ENCODE results near the gene ZNF407. TPM values are rescaled to one million over a fixed set of nuclear protein-coding genes. Genes with fewer than 3 reads are reported as not detected.
"Not testable (repeated sequence)": the region's sequence is repeated elsewhere in the genome, so short reads cannot be mapped to it uniquely, and the experiment has no call there.

Gene ZNF407
- total and polyA plus RNA-seq, 12 donors = 2.5 to 14.9 (median 12.7) TPM

DNA sequence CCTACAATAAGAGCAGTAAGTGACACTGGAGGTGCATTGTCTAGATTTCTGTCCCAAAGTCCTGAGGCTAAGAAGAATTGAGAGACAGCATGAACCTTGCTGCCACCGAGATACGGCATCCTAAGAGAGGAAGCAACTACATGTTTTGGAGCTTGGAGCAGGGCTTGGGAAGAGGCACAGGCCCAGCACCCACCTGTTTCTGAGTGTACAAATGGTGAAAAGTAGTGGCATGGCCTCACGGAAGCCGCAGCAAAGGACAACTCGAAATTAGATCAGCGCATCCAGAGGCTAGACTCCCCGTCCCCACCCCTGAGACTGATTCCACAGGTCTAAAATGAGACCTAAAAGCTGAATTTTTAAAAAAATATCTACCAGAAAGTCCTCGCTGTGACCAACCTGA, 483.8 kb downstream of the ZNF407 start:
- intact Hi-C loops (cut with DNase I) = no loop called here

GRCh38 chr18:75083131-75083530, 485.5 kb downstream of the ZNF407 start:
- H3K27ac ChIP-seq = no peak overlapping the region
- no peaks in the 10 kb centered on the region for H3K27me3 ChIP-seq
- intact Hi-C loops (cut with DNase I) = no loop called here
- no peaks in the 10 kb centered on the region for H3K4me1 ChIP-seq
- 96 to 100% methylated on average over 5 of the region's 5 CpGs for WGBS, 2 donors
- DNase-seq (no peak), ATAC-seq (no peak)
- peaks cover 0 to 18% (median 3%) of the 10 kb centered on the region in 11 donors for H3K9me3 ChIP-seq
- no peak for TF ChIP-seq CTCF (IDR thresholded peaks at IDR 0.05)
- H3K36me3 ChIP-seq = no peaks in the 10 kb centered on the region
- H3K4me3 ChIP-seq = no peak overlapping the region

More for the DNA sequence above, 483.8 kb downstream of the ZNF407 start:
- H3K4me3 ChIP-seq = no peak overlapping the region
- H3K27ac ChIP-seq = no peak overlapping the region
- TF ChIP-seq CTCF (IDR thresholded peaks at IDR 0.05) = no peak
- H3K36me3 ChIP-seq = no peaks in the 10 kb centered on the region
- H3K4me1 ChIP-seq = no peaks in the 10 kb centered on the region
- WGBS, 2 donors = 92 to 95% methylated on average over 8 of the region's 8 CpGs
- DNase-seq (no peak), ATAC-seq (no peak)
- no peaks in the 10 kb centered on the region for H3K27me3 ChIP-seq
- H3K9me3 ChIP-seq = peaks cover 0 to 29% (median 9%) of the 10 kb centered on the region in 11 donors

GRCh38 chr18:75083761-75084160, 486.1 kb downstream of the ZNF407 start:
- H3K4me1 ChIP-seq = no peaks in the 10 kb centered on the region
- whole genome bisulfite sequencing, 2 donors = 82 to 88% methylated on average over 9 of the region's 9 CpGs
- no peak for TF ChIP-seq CTCF (IDR thresholded peaks at IDR 0.05)
- DNase-seq = no peak
- peaks cover 0 to 12% (median 0%) of the 10 kb centered on the region in 11 donors for H3K9me3 ChIP-seq
- no peaks in the 10 kb centered on the region for H3K36me3 ChIP-seq
- no peak for ATAC-seq
- H3K27me3 ChIP-seq = no peaks in the 10 kb centered on the region
- no peak overlapping the region for H3K27ac ChIP-seq
- no peak overlapping the region for H3K4me3 ChIP-seq
- intact Hi-C loops (cut with DNase I) = no loop called here

DNA sequence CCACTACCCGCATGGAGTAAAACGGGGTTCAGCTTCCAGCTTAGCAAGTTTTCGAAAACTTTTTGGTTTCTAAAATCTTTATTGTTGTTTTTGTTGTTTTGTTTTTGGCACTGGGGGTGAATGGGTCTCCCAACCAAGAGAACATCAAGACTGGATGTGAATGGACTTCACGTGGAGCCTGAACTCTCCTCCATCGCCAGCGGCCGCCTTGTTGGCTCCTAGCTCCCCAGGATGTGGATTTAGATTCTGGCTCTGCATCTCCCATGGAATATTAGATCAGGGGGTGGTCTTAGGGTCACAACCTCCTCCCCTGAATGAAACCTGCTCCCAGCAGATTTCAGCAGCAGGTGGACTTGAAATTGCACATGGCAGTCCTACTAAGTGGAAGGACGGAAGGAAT, 488.0 kb downstream of the ZNF407 start:
- ATAC-seq; H3K4me3 ChIP-seq; DNase-seq; H3K27me3 ChIP-seq; H3K36me3 ChIP-seq; H3K4me1 ChIP-seq; intact Hi-C loops (cut with DNase I); H3K27ac ChIP-seq: not testable (repeated sequence)
- peaks cover 0 to 11% (median 0%) of the 10 kb centered on the region in 11 donors for H3K9me3 ChIP-seq
- 96% methylated on average over 8 of the region's 8 CpGs for WGBS, 2 donors

GRCh38 chr18:75086494-75087034, 488.9 kb downstream of the ZNF407 start:
- Histone ChIP-seq H3K9me3 (peaks cover 0 to 11% (median 0%) of the 10 kb centered on the region in 11 donors), H3K27me3 (no peaks in the 10 kb centered on the region), H3K27ac (no peak overlapping the region), H3K4me3 (no peak overlapping the region), H3K4me1 (no peaks in the 10 kb centered on the region), H3K36me3 (no peaks in the 10 kb centered on the region)
- intact Hi-C loops (cut with DNase I) = no loop called here
- 94 to 96% methylated on average over 9 of the region's 9 CpGs for WGBS, 2 donors
- ATAC-seq (no peak), DNase-seq (no peak)
- TF ChIP-seq CTCF (IDR thresholded peaks at IDR 0.05) = no peak
